HG02938 (cell line): Measurements from ENCODE around the gene UNC13B.

Source experiments
- ATAC-seq: cut with Tn5 transposase; IDR thresholded peaks from one replicate; pipeline ENCODE4 v1.9.1; 2021; ENCODE audit warnings: mild to moderate bottlenecking, moderate library complexity; ENCODE audit not compliant: unreplicated experiment

Gene UNC13B

DNA sequence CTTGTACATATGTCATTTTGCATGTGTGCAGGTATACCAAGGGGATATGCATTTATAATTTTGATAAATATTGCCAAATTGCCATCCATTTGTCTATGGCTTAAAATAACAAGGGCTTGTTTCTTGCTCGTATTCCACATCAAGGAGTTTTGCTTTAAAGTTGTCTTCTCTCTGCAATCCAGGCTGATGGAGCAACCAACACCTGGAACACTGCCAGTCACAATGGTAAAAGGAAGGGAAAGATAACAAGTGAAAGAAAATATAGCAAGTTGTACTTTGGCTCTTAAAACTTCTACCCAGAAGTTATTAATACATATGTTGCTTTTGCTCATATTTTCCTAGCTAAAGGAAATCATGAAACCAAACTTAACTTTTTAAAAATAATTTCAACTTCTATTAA lies 156.9 kb downstream of the UNC13B start:
- no peak for ATAC-seq

DNA sequence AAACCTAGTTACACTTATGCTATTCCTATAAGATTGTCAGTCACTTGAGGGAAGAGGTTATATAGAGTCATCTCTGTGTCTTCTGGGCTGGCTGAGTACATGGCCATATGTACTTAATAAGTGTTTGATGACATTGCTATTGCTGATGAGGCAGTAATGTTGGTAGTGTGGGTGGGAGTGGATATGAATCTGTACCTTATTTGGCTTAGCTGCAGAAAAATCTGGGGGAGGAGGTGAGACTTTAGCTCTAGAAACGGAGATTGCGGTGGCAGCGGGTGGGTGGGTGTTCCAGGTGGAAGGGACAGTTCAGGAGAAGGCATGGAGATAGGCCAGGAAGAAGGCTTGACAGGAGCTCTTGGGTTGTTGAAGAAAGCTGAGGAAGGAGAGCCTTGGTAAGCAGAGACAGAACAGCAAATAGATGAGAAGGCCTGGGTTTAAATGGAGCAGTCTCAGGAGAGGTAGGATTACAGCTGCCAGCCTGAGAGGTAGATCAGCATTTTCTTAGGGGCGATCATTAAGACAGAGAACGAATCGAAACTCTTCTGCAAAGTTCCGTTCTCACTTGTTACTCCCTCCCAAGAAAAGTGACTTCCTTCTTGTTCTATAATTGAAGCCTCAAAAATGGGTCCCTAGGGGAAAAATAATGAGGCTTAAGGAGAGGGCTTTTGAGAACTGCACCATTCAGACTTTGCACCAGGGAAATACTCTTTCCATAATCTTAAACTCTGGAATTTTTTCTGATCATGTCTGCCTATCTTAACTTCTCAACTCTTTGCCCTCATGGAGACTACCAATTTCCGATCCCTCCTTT lies 160.5 kb downstream of the UNC13B start:
- ATAC-seq, result no peak

DNA sequence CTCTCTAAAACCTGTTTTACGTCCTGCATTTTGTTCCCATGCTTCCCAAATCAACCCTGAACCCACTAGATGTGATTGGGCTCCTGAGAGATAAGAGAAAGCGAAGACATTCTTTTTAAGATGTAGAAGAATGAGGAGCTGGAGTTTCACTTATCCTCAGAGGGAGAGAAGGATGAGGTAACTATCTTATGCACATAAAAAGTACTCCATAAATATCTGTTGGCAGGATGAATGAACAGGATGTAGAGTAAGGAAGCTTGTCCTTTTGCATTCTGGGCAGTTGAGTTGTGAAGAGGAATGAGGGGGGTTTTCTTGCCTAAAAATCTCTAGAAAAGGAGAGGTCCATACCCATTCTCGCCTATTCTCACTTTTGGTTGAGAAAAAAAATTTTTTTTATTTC lies 163.2 kb downstream of the UNC13B start:
- ATAC-seq, result no peak

- no peak for ATAC-seq
Measured at GRCh38 chr9:35333551-35333950, 171.7 kb downstream of the UNC13B start.

- no peak for ATAC-seq
Measured at GRCh38 chr9:35335164-35335563, 173.4 kb downstream of the UNC13B start.

- ATAC-seq, result no peak
Measured at GRCh38 chr9:35338086-35338485, 176.3 kb downstream of the UNC13B start.

DNA sequence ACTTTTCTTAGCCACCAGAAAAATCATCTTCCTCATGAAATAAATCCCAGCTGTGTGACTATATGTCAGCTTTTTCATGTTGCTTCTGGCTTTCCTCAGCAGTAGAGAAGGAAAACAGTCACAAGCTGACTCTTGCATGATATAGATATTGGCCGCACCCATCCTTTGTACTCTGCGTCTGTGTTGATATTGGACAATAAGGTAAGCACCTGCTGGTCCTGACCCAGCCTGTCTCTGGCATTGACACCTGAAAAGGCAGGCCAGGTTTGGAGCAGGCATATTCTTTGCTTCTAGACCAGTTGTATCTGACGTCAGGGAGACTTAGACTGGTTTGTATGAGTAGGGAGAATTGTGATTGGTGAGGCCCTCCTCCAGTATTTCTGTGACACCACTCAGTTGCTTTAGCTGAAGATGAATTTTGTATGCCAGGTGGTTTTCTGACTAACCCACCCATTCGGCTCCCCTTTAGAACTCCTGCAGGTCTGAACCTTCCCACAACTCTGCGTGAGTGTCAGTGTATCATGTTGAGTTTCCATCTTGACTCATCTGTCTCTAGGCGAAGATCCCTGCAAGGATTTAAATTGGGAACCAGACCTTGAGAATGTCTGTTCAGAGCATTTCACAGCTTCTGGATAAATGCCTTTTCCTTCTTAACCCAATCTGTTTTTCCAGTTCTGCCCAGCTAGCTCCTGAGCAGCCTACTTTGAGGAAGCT lies 176.9 kb downstream of the UNC13B start:
- ATAC-seq, result no peak

DNA sequence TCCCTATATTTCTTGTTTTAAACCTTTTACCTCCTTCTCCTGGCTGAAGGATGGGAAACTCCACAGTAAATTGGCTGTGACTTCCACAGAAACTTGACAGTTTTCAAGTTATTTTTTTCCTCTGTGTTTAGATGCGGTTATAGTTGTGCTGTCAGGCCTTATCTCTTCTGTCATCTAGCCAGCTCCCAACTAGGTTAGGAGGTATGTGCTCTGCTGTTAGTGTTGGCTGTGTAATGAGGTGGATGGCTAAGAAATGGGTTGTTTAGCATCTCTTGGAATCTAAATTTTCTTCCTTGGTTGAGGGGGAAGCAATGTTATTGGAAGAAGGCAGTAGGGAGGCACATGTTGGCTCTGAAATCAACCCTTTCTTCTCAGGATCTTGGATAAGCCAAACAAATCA lies 178.2 kb downstream of the UNC13B start:
- no peak for ATAC-seq

GRCh38 chr9:35341021-35341420 lies 179.2 kb downstream of the UNC13B start:
- no peak for ATAC-seq

- ATAC-seq, result no peak
Measured at GRCh38 chr9:35341585-35341984, 179.8 kb downstream of the UNC13B start.

- ATAC-seq, result no peak
Measured at GRCh38 chr9:35342221-35342958, 180.6 kb downstream of the UNC13B start.

DNA sequence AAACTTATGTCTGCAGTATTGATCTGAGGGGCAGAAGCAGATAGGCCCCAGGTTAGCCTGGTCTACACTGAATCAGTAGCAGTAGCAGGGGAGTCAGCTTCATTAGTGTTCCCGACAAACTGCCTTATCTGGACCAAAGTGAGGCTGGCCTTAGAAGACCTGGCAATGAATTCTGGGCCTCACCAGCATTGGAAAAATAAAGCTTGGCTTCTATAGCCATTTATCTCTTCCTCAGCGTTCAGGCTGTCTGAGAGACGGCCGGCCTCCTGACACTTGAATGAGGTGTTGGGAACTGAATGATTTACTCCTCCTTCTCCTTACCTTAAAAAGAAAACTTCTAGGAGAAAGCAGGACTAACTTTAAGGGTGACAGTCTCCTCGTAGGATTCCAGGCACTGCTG lies 186.3 kb downstream of the UNC13B start:
- no peak for ATAC-seq

DNA sequence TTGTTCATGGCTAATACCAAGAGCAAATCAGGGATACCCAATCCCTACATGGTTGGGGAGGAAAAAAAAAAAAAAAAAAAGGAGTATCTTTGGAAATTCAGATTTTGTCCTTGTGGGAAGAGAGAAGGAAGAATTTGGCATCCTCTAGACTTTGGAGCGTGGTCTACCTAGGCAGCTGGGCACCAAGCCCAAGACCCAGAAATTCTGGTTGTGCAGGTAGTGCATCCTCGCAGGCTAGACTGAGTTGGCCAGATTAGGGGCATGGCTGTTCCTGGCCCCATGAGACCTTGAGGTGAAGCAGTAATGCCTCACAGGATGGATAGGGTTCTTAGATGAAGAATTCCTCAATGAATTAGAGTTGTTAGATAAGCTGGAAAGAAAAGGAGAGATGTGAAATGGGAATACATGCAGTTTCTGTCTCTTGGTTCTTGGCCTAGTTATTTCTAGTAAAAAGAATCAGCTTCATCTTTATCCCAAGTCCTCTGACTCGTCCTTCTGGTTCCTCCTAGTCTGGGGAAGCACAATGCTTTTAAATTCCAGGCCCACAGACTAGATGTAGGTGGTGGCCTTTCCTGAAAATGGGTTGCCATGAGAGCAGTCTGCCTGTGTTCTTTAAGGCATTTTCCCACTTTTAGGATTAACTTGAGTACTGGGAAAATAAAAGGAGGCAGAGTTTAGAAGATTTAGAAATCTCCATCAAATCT lies 187.6 kb downstream of the UNC13B start:
- no peak for ATAC-seq

DNA sequence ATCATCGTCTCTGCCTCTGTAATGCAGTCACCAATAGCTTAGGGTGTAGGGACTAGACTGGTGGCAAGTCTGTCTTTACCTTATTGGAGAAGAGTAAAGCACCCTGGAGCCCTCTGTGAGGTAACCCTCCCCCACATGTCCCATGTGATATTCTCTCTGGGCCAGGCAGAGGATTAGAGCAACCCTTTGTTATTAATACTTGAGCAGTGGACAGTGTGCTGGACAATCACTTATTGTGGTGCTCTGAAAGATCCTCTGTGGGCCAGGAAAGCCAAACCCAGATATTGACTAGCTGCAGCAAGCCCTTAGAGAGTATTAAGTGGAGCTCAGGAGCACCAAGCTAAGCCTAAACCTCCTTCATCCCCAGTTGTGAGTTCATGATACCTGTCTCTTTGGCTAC lies 188.4 kb downstream of the UNC13B start:
- no peak for ATAC-seq

- ATAC-seq, result no peak
Measured at GRCh38 chr9:35350827-35351549, 189.2 kb downstream of the UNC13B start.

DNA sequence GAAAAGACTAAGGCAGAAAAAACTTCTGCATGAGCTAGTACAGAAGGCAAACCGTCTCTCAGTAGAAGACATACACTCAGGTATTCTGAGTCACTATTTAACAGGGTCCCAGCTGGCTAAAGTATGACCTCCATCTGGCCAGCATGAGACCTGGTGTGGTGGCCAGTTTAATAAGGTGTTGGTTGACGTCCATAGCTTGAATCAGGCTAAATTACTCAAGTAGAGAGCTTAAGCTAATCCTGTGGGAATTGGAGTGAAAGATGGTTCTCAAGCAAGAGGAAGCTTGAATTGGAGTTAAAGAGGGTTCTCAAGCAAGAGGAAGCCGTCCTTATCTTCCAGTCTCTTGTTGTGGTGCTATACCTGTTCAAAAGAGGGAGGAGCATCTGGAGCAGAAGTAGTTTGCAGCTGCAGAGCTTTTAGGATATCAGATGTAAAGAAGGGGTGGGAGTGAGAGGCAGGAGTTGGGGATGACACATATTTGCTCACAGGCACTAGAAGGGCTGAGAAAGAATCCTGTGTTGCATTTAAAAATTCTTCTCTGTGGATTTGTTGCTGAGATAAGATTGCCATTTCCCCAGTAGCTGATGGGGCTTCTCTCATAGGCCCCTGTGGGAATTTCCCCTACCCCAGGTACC lies 192.0 kb downstream of the UNC13B start:
- ATAC-seq, result no peak

DNA sequence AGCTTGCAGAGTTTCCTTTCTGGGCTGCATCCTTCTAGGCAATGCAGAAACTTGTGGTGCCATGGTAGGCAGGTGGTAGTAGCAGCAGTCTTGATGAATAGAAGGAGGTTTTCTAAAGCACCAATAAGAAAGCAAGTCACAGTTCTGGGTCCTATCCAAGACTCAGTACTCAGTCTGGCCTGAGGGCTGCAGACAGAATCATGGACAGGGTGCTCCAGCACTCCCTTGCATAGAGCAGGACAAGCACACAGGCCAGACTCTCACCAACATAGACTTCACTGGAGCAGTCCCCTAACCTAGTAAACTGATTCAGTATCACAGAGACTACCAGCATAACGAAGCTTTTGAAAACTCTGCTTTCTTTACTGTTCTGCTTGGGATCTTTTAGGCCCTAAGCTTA lies 194.1 kb downstream of the UNC13B start:
- ATAC-seq, result no peak

GRCh38 chr9:35357116-35357515 lies 195.3 kb downstream of the UNC13B start:
- ATAC-seq, result no peak

GRCh38 chr9:35357826-35358225 lies 196.0 kb downstream of the UNC13B start:
- ATAC-seq, result no peak
